ENCODE measurements around the gene AMHR2.

The AMHR2 gene

DNA sequence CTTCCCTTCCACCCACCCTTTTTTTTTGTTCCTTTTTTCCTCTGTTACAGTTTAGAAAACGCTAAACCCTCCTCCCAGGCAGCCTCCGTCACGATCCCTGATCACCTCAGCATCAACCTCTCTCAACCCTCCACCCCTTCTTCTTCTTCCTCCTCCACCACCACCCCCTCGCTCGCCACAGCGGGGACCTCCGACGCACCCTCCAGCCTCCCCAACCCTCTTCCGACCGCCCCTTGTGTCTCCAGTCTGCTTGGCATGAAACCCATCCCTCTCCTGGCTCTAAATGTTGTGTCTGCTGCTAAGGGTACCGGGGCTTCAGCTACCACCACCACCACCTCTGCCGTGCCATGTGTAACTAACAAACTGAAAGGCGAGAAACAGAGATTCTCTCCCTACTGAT is 51.2 kb downstream of the AMHR2 start:
- no peak for DNase-seq (ENCODE audit: low spot score)
- in situ Hi-C loops (cut with MboI; ENCODE audit: low pct_unique_long_range_greater_than_20kb, low sequenced_read_pairs, unreplicated experiment): no loop called here
- TF ChIP-seq, protein P1, sequence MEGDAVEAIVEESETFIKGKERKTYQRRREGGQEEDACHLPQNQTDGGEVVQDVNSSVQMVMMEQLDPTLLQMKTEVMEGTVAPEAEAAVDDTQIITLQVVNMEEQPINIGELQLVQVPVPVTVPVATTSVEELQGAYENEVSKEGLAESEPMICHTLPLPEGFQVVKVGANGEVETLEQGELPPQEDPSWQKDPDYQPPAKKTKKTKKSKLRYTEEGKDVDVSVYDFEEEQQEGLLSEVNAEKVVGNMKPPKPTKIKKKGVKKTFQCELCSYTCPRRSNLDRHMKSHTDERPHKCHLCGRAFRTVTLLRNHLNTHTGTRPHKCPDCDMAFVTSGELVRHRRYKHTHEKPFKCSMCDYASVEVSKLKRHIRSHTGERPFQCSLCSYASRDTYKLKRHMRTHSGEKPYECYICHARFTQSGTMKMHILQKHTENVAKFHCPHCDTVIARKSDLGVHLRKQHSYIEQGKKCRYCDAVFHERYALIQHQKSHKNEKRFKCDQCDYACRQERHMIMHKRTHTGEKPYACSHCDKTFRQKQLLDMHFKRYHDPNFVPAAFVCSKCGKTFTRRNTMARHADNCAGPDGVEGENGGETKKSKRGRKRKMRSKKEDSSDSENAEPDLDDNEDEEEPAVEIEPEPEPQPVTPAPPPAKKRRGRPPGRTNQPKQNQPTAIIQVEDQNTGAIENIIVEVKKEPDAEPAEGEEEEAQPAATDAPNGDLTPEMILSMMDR (IDR thresholded peaks at IDR 0.05; ENCODE audit: extremely low read depth, insufficient read depth, missing control alignments): no peak

DNA sequence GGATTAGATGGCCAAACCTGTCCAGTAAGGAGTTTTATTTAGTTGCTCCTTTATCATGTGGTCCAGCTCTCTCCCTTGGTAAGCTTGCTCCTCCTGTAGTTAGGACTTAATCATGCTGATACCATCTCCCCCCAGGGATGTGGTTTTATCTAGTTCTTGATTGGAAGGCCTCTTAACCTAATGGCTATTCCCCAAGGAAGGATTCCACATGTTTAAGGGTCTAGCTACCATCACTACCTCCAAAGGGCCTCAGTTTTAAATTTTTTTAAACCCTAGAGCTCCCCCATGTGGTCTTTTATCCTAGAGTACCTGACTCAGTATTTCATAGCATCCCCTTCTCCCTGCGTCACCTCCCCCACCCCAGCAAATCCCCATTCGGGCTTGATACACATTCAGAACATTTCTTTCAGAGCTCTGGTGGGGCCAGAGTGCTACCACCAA is 53.1 kb downstream of the AMHR2 start:
- in situ Hi-C loops (cut with MboI; ENCODE audit: low pct_unique_long_range_greater_than_20kb, low sequenced_read_pairs, unreplicated experiment): no loop called here
- DNase-seq (ENCODE audit: low spot score): no peak
- TF ChIP-seq, protein P1 (IDR thresholded peaks at IDR 0.05; ENCODE audit: extremely low read depth, insufficient read depth, missing control alignments): peak; percentile 22

DNA sequence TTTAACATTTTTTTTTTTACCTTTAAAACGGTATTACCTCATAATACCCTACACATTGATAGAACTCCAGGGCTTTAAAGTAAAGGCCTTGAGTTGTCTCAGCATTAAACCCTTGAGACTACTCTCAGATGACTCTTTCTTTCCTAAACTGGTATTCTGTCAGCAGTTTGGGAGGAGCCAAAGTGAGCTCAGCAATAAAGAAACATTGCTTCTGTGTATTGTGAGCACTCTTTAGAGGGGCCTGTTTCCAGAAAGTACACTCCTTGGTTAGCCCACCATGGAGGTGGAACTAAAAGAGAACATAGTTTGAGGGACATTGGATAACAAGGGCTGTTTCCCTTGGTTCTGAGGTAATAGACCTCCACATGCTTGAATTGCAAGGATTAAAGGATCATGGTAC is 55.2 kb downstream of the AMHR2 start:
- DNase-seq (ENCODE audit: low spot score): no peak
- in situ Hi-C loops (cut with MboI; ENCODE audit: low pct_unique_long_range_greater_than_20kb, low sequenced_read_pairs, unreplicated experiment): no loop called here
- TF ChIP-seq, protein P1 (IDR thresholded peaks at IDR 0.05; ENCODE audit: extremely low read depth, insufficient read depth, missing control alignments): no peak

DNA sequence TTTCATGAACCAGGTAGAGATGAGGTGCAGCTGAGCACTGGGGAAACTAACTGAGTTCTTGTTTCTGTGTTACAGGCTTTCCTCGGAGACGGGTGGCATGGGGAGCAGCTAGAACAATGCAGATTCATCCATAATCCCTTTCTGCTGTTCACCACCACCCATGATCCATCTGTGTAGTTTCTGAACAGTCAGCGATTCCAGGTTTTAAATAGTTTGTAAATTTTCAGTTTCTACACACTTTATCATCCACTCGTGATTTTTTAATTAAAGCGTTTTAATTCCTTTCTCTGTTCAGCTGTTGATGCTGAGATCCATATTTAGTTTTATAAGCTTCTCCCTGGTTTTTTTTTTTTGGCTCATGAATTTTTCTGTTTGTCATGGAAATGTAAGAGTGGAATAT is 55.7 kb downstream of the AMHR2 start:
- in situ Hi-C loops (cut with MboI; ENCODE audit: low pct_unique_long_range_greater_than_20kb, low sequenced_read_pairs, unreplicated experiment): no loop called here
- TF ChIP-seq, protein P1 (IDR thresholded peaks at IDR 0.05; ENCODE audit: extremely low read depth, insufficient read depth, missing control alignments): no peak
- DNase-seq (ENCODE audit: low spot score): no peak

DNA sequence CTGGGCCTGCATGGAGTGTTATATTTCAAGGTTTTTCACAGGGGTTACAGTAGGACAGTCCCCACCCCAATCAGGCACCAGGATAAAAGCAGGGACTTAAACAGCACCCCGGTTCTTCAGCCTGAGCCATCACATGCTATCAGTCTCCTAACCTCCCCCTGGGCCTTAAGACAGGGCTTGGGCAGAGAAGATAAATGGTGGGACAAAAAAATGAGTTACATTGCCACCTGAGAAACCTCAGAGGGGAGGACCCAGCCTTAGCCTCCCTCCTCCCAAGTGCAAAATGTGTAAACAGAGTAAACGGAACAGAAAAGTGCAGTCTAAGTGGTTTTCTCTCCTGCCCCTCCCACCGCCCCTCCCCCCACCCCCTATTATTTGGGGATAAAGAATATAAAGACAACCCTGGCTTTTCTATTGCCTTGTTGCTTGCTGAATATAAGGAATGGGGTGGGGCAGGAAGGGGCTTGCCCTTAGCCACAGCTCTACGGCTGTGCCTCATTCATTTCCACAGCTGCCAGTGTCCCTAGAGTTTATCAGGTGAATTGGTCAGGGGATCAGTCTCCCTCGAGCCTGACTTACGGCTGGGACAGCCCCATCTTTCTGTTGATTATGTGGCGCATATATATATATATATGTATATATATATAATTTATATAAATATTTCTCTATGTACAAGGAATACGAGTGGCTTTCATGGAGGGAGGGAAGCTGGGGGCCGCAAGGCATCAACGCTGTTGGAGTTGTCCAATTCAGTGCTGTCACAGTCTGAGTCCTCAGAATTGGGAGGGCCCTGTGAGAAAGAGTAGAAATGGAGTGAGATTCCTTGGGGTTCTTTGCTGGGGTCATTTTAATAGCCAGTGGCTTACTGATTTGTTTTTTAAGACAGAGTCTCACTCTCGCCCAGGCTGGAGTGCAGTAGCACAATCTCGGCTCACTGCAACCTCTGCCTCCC is 57.1 kb downstream of the AMHR2 start:
- TF ChIP-seq, protein P1 (IDR thresholded peaks at IDR 0.05; ENCODE audit: extremely low read depth, insufficient read depth, missing control alignments): no peak
- DNase-seq (ENCODE audit: low spot score): no peak
- in situ Hi-C loops (cut with MboI; ENCODE audit: low pct_unique_long_range_greater_than_20kb, low sequenced_read_pairs, unreplicated experiment): no loop called here

Data from GM13977 (cell line).